DOHH2 (cell line): ENCODE results near the gene FAM151A.

Experiments
- H3F3A ChIP-seq: fragments of 200-600 bp; sonication (generic), shearing (Covaris generic); 2 replicates; pipeline ENCODE4 v1.6.0; 2016; ENCODE audit warnings: antibody characterized with exemption, mild to moderate bottlenecking; ENCODE audit not compliant: control insufficient read depth, insufficient read depth
- H3K27ac ChIP-seq: fragments of 200-600 bp; sonication (generic); 2 replicates; pipeline ENCODE4 v1.5.1; 2014; ENCODE audit warnings: low read depth, mild to moderate bottlenecking, low read length, moderate library complexity
- H3K27me3 ChIP-seq: fragments of 200-600 bp; sonication (generic); 2 replicates; pipeline ENCODE4 v1.6.1; 2014; ENCODE audit warnings: mild to moderate bottlenecking, low read length, mixed read lengths; ENCODE audit not compliant: control insufficient read depth
- H3K36me3 ChIP-seq: fragments of 200-600 bp; sonication (generic); 2 replicates; pipeline ENCODE4 v1.6.1; 2014; ENCODE audit warnings: mild to moderate bottlenecking, low read length, moderate library complexity, mixed read lengths; ENCODE audit not compliant: control insufficient read depth
- H3K4me1 ChIP-seq: fragments of 200-600 bp; sonication (generic); 2 replicates; pipeline ENCODE4 v1.6.1; 2014; ENCODE audit warnings: mild to moderate bottlenecking, low read length, mixed read lengths; ENCODE audit not compliant: control insufficient read depth
- H3K4me2 ChIP-seq: fragments of 200-600 bp; sonication (generic); 2 replicates; pipeline ENCODE4 v1.6.0; 2014; ENCODE audit warnings: mild to moderate bottlenecking, low read length, moderate library complexity
- H3K4me3 ChIP-seq: fragments of 200-600 bp; sonication (generic); 2 replicates; pipeline ENCODE4 v1.5.1; 2014; ENCODE audit warnings: mild to moderate bottlenecking, low read length, mixed read lengths
- H3K79me2 ChIP-seq: fragments of 200-600 bp; sonication (generic); 2 replicates; pipeline ENCODE4 v1.6.1; 2014; ENCODE audit warnings: mild to moderate bottlenecking, low read length, mixed read lengths; ENCODE audit not compliant: control insufficient read depth
- H3K9me2 ChIP-seq: fragments of 200-600 bp; sonication (generic); replicated peaks from 2 replicates; pipeline ENCODE4 v1.6.1; 2014; ENCODE audit warnings: mild to moderate bottlenecking, low read length, mixed read lengths; ENCODE audit not compliant: control insufficient read depth
- H3K9me3 ChIP-seq: fragments of 200-600 bp; sonication (generic); 2 replicates; pipeline ENCODE4 v1.6.1; 2014; ENCODE audit warnings: antibody characterized with exemption, low read length, mixed read lengths; ENCODE audit not compliant: control insufficient read depth, insufficient read depth
- H4K20me1 ChIP-seq: fragments of 200-600 bp; sonication (generic); 2 replicates; pipeline ENCODE4 v1.6.0; 2014; ENCODE audit warnings: low read depth, mild to moderate bottlenecking, antibody characterized with exemption, low read length, moderate library complexity; ENCODE audit not compliant: control insufficient read depth, insufficient read depth
- EZH2phosphoT487 ChIP-seq: fragments of 200-600 bp; sonication (generic); IDR thresholded peaks from 2 replicates; pipeline ENCODE4 v1.6.1; 2017; ENCODE audit warnings: borderline replicate concordance, mild to moderate bottlenecking, antibody characterized with exemption, low read length, moderate library complexity, mixed read lengths
- TF ChIP-seq, protein P1 (sequence below): fragments of 200-600 bp; sonication (generic); IDR thresholded peaks from one replicate; pipeline ENCODE4 v1.5.1; 2014; ENCODE audit warnings: antibody characterized with exemption, mild to moderate bottlenecking, low read depth, low read length; ENCODE audit not compliant: poor library complexity, severe bottlenecking

FAM151A gene

DNA sequence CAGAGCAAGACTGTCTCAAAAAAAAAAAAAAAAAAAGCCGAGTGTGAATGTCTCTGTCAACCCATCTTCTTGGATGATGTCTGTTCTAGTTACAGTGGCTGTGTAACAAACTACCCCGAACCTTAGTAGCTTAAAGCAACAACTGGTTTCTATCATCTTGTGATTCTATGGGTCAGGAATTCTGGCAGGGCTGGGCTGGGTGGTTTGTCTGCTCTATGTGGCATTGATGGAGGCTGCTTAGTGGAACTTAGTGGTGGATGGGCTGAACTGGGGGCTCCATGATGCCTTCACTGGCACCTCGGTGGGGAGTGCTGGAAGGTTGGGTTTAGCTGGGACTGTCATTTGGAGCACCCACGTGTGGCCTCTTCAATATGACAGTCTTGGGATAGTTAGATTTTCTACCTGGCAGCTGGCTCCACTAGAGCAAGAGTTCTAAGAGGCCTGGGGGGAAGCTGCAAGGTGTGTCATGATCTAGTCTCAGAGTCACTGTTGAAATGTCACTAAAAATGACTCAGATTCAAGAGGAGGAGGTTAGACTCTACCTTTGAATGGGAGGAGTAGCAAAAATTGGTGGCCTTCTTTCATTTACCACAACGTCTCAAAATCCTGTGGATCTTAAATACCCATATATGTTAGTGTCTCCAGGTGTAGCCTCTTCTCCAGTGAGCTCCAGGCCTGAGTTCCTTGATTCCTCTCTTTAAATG lies 56.7 kb downstream of the FAM151A start:
- no peaks in the 10 kb centered on the region for H3K9me2 ChIP-seq
- H3K9me3 ChIP-seq: no peaks in the 10 kb centered on the region
- no peaks in the 10 kb centered on the region for H3K4me1 ChIP-seq
- H3K27me3 ChIP-seq: peaks cover 3% of the 10 kb centered on the region; the same call in 1 of the 2 replicates
- TF ChIP-seq, protein P1, sequence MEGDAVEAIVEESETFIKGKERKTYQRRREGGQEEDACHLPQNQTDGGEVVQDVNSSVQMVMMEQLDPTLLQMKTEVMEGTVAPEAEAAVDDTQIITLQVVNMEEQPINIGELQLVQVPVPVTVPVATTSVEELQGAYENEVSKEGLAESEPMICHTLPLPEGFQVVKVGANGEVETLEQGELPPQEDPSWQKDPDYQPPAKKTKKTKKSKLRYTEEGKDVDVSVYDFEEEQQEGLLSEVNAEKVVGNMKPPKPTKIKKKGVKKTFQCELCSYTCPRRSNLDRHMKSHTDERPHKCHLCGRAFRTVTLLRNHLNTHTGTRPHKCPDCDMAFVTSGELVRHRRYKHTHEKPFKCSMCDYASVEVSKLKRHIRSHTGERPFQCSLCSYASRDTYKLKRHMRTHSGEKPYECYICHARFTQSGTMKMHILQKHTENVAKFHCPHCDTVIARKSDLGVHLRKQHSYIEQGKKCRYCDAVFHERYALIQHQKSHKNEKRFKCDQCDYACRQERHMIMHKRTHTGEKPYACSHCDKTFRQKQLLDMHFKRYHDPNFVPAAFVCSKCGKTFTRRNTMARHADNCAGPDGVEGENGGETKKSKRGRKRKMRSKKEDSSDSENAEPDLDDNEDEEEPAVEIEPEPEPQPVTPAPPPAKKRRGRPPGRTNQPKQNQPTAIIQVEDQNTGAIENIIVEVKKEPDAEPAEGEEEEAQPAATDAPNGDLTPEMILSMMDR: no peak
- no peak for TF ChIP-seq EZH2phosphoT487
- no peaks in the 10 kb centered on the region for H3F3A ChIP-seq
- no peaks in the 10 kb centered on the region for H3K79me2 ChIP-seq
- no peak overlapping the region for H3K27ac ChIP-seq
- H4K20me1 ChIP-seq: no peaks in the 10 kb centered on the region
- H3K36me3 ChIP-seq: no peaks in the 10 kb centered on the region
- H3K4me3 ChIP-seq: no peak overlapping the region
- no peak overlapping the region for H3K4me2 ChIP-seq

DNA sequence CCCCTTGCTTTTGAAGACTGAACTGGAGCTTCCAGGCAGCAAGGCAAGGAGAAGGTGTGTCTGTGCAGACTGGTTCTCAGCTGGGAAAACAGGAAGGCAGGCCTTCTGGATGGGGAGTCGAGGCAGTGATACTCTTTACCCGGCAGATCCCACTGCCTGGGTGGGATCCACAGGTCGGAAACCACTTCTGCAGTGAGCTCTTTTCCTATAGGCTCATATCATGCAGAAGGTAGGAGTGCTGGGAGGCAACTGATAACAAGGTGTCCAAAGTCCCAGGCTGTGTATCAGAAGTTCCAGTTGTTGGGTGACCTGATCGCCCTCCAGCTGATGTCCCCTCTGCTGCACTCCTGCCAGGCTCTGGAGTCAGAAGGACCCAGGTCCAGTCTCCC lies 58.2 kb downstream of the FAM151A start:
- Histone ChIP-seq H3K9me2 (no peaks in the 10 kb centered on the region), H3K4me2 (no peak overlapping the region), H4K20me1 (no peaks in the 10 kb centered on the region), H3F3A (no peaks in the 10 kb centered on the region), H3K27ac (no peak overlapping the region), H3K4me3 (no peak overlapping the region), H3K79me2 (no peaks in the 10 kb centered on the region), H3K27me3 (peaks cover 3% of the 10 kb centered on the region; the same call in 1 of the 2 replicates), H3K9me3 (no peaks in the 10 kb centered on the region), H3K4me1 (no peaks in the 10 kb centered on the region), H3K36me3 (no peaks in the 10 kb centered on the region)
- TF ChIP-seq, protein P1: no peak
- TF ChIP-seq EZH2phosphoT487: no peak

DNA sequence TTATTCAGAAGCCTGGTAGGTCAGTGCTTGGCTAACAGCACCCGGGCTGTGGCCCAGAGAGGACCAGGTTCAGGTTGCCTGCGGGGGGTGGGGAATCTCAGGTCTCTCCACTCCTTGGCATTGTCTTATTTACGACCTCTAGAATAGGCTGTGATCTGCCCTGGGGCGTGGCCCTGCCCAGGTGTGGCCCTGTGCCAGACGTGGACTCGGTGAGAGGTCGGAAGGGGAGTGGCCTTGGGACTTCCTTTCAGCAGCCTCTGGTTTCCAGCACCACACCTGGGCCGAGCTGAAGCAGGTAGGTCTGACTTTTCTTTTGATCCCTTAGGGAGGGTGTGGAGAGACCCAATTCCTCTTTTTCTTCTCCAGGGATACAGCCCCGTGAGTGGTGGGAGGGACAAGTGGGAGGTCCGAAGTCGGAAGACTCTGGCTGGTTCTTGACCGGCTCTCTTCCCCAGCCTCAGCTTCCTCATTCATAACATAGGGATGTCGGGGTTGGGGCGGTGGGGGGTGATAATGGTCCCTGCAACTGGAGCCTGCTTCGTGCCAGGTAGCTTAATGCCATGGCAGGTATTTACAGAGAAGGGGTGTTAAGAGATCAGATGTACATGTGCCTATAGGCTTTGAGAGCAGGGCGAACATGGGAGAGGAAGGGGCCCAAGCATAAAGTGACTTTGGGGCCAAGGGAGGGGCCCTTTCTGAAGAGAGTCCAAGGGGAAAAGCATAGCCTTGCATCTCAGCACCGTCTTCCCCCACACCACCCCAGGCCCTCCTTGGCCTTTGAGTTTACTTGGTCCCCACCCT lies 58.8 kb downstream of the FAM151A start:
- H3K27ac ChIP-seq: no peak overlapping the region
- no peaks in the 10 kb centered on the region for H3F3A ChIP-seq
- no peaks in the 10 kb centered on the region for H3K9me3 ChIP-seq
- no peaks in the 10 kb centered on the region for H3K79me2 ChIP-seq
- no peak overlapping the region for H3K4me3 ChIP-seq
- H3K27me3 ChIP-seq: peaks cover 3% of the 10 kb centered on the region; the same call in 1 of the 2 replicates
- TF ChIP-seq, protein P1: no peak
- no peak for TF ChIP-seq EZH2phosphoT487
- no peaks in the 10 kb centered on the region for H4K20me1 ChIP-seq
- no peaks in the 10 kb centered on the region for H3K9me2 ChIP-seq
- H3K4me2 ChIP-seq: no peak overlapping the region
- H3K4me1 ChIP-seq: no peaks in the 10 kb centered on the region
- H3K36me3 ChIP-seq: no peaks in the 10 kb centered on the region
